SH-SY5Y (cell line): ENCODE measurements around the gene MANF.

Experiments used
- GATA2 ChIP-seq: IDR thresholded peaks from 2 replicates; pipeline ENCODE4 v1.6.1; 2011; ENCODE audit warnings: mild to moderate bottlenecking, low read depth, low read length
- GATA3 ChIP-seq: IDR thresholded peaks from 2 replicates; pipeline ENCODE4 v1.6.1; 2011; ENCODE audit warnings: low read depth, mild to moderate bottlenecking, low read length, moderate library complexity

Gene MANF

GRCh38 chr3:51434110-51434509 lies 49.0 kb downstream of the MANF start:
- TF ChIP-seq GATA2 (no peak), GATA3 (no peak)

DNA sequence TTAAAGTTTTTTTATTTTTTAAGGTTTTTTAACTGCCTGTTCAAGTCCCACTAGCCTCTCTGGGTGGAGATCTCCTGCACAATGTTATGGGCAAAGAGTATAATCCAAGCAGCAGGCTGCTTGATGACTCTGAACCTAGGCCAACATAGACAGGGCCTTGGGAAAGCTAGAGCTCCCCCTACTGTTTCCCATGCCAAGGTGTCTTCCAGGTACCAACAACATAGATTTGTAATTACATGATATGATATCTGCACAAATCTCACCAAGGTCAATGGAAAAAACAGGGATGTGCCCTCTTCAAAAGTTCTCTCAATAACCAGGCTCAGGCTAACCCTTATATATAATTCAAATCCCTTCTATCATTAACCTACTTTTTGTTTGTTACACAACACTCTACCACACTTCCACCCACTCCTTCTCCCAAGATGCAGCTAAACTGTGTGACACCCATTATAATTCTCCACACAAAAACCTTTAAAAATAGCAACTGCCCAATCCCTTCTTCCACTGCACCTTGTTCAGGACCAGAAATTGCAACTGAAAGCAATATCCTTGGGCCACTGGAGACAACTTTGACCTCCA lies 49.7 kb downstream of the MANF start:
- TF ChIP-seq GATA3 (no peak), GATA2 (no peak)

DNA sequence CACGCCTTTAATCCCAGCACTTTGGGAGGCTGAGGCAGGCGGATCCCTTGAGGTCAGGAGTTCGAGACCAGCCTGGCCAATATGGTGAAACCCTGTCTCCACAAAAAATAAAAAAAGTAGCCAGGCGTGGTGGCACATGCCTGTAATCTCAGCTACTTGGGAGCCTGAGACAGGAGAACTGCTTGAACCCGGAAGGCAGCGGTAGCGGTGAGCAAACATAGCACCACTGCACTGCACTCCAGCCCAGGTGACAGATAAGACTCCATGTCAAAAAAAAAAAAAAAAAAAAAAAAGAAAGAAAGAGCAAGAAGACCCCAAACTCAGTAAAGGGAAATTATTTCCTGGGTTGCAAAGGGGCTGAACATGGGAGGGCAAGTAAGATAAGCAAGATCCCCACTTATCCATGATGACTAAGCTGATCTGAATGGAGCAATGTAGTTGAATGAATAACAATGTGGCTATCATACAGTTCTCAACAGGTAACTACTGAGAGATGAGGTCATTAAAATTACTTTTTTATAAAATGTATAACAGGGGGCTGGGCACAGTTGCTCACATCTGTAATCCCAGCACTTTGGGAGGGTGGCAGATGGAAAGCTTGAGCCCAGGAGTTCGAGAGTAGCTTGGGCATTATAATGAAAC lies 52.0 kb downstream of the MANF start:
- TF ChIP-seq GATA2, result no peak
- TF ChIP-seq GATA3, result no peak
